ENCODE data around the gene SERPINI1. TPM values are rescaled to one million over a fixed set of nuclear protein-coding genes. Genes with fewer than 3 reads are reported as not detected.

SERPINI1 gene
- total RNA-seq, 1 experiment from 2014 or later = 6.4 TPM

GRCh38 chr3:167864552-167864874 lies 129.0 kb downstream of the SERPINI1 start (continued):
- no peak for TF ChIP-seq FOXP4 (CRISPR knock-in tag; IDR thresholded peaks at IDR 0.05)

- POLR2A ChIA-PET = interaction anchor here (0.5 kb wide), 1 partner anchor 126 kb away, joined by 4 read pairs; no protein-coding TSS in a partner anchor
- TF ChIP-seq NR3C1 (CRISPR knock-in tag; conservative IDR thresholded peaks at IDR 0.05; ENCODE audit: low read depth) = no peak
- TF ChIP-seq CREB1 (CRISPR knock-in tag; IDR thresholded peaks at IDR 0.05) = no peak
- no peak for TF ChIP-seq ZMAT4 (CRISPR knock-in tag; IDR thresholded peaks at IDR 0.05)
- TF ChIP-seq OVOL2 (CRISPR knock-in tag; IDR thresholded peaks at IDR 0.05; ENCODE audit: borderline replicate concordance) = no peak
- no peak for TF ChIP-seq ZNF138 (CRISPR knock-in tag; conservative IDR thresholded peaks at IDR 0.05)
- no peak for TF ChIP-seq AR (CRISPR knock-in tag; IDR thresholded peaks at IDR 0.05)
- TF ChIP-seq ZNF423 (CRISPR knock-in tag; IDR thresholded peaks at IDR 0.05) = no peak
- no peak for TF ChIP-seq PRRX2 (CRISPR knock-in tag; IDR thresholded peaks at IDR 0.05)
- no peak for TF ChIP-seq ESRRA (CRISPR knock-in tag; IDR thresholded peaks at IDR 0.05; ENCODE audit: borderline replicate concordance)
- no peak for TF ChIP-seq ZNF416 (CRISPR knock-in tag; IDR thresholded peaks at IDR 0.05)
- TF ChIP-seq FOXK1 (CRISPR knock-in tag; IDR thresholded peaks at IDR 0.05) = no peak
- TF ChIP-seq E2F4 (CRISPR knock-in tag; IDR thresholded peaks at IDR 0.05; ENCODE audit: borderline replicate concordance, low read depth) = no peak
- TF ChIP-seq GRHL2 (CRISPR knock-in tag; IDR thresholded peaks at IDR 0.05; ENCODE audit: insufficient replicate concordance, severe bottlenecking) = no peak
- no peak for TF ChIP-seq ZNF396 (CRISPR knock-in tag; IDR thresholded peaks at IDR 0.05; ENCODE audit: borderline replicate concordance)
- no peak for TF ChIP-seq ZNF232 (CRISPR knock-in tag; IDR thresholded peaks at IDR 0.05)
- H3K4me3 Mint-ChIP-seq = no peak overlapping the region
- no peak for DNase-seq (ENCODE audit: low spot score)
- no peaks in the 10 kb centered on the region for H3K36me3 Mint-ChIP-seq
- peaks cover 8% of the 10 kb centered on the region for H3K9me3 Mint-ChIP-seq
- no peak overlapping the region for H3K27ac Mint-ChIP-seq
- H3K27me3 Mint-ChIP-seq (ENCODE audit: low read depth) = no peaks in the 10 kb centered on the region
- no peaks in the 10 kb centered on the region; the same call in 1 of the 2 replicates for H3K4me1 Mint-ChIP-seq
- no peak for ATAC-seq
- CTCF ChIA-PET = no interaction called here
Measured at GRCh38 chr3:167866331-167866730, 130.8 kb downstream of the SERPINI1 start.

- no peaks in the 10 kb centered on the region for H3K27me3 Mint-ChIP-seq (ENCODE audit: low read depth)
- no peak overlapping the region for H3K27ac Mint-ChIP-seq
- ATAC-seq (no peak), DNase-seq (ENCODE audit: low spot score) (no peak)
- CTCF ChIA-PET = no interaction called here
- POLR2A ChIA-PET = no interaction called here
- no peak overlapping the region for H3K4me3 Mint-ChIP-seq
- peaks cover 8% of the 10 kb centered on the region for H3K9me3 Mint-ChIP-seq
- no peaks in the 10 kb centered on the region for H3K36me3 Mint-ChIP-seq
- H3K4me1 Mint-ChIP-seq = peaks cover 5% of the 10 kb centered on the region
- TF ChIP-seq USF1 (CRISPR knock-in tag; IDR thresholded peaks at IDR 0.05) (no peak), USF2 (CRISPR knock-in tag; IDR thresholded peaks at IDR 0.05) (no peak), FOXK1 (CRISPR knock-in tag; IDR thresholded peaks at IDR 0.05) (no peak), SMAD4 (CRISPR knock-in tag; IDR thresholded peaks at IDR 0.05) (no peak), ZMAT4 (CRISPR knock-in tag; IDR thresholded peaks at IDR 0.05) (no peak), IRF1 (CRISPR knock-in tag; IDR thresholded peaks at IDR 0.05) (no peak), JUN (CRISPR knock-in tag; IDR thresholded peaks at IDR 0.05) (no peak), ZNF138 (CRISPR knock-in tag; conservative IDR thresholded peaks at IDR 0.05) (no peak), ATF3 (CRISPR knock-in tag; conservative IDR thresholded peaks at IDR 0.05) (no peak), ZBTB21 (CRISPR knock-in tag; IDR thresholded peaks at IDR 0.05; ENCODE audit: borderline replicate concordance) (no peak)
Measured at GRCh38 chr3:167867981-167868380, 132.5 kb downstream of the SERPINI1 start.
